Fibroblast of upper back skin (primary cell): ENCODE measurements around the gene SH3RF3.

Experiments used
- DNase-seq: peaks from one replicate; pipeline ENCODE4 v3.0.0-alpha.2; 2013

SH3RF3 gene

GRCh38 chr2:109185338-109185737, 56.3 kb downstream of the SH3RF3 start:
- no peak for DNase-seq

- DNase-seq = no peak
Observed at GRCh38 chr2:109185821-109186570, 57.0 kb downstream of the SH3RF3 start.

- no peak for DNase-seq
Observed at GRCh38 chr2:109186656-109187250, 57.7 kb downstream of the SH3RF3 start.

GRCh38 chr2:109187711-109188495, 58.9 kb downstream of the SH3RF3 start:
- DNase-seq = no peak

GRCh38 chr2:109188496-109188890, 59.5 kb downstream of the SH3RF3 start:
- no peak for DNase-seq

GRCh38 chr2:109188898-109189297, 59.9 kb downstream of the SH3RF3 start:
- no peak for DNase-seq

GRCh38 chr2:109189751-109190150, 60.7 kb downstream of the SH3RF3 start:
- DNase-seq = no peak

- DNase-seq = no peak
Observed at GRCh38 chr2:109193807-109194619, 65.0 kb downstream of the SH3RF3 start.

GRCh38 chr2:109194620-109194937, 65.6 kb downstream of the SH3RF3 start:
- no peak for DNase-seq

GRCh38 chr2:109195193-109196045, 66.4 kb downstream of the SH3RF3 start:
- DNase-seq = no peak

GRCh38 chr2:109196081-109196875, 67.3 kb downstream of the SH3RF3 start:
- no peak for DNase-seq

- no peak for DNase-seq
Observed at GRCh38 chr2:109197491-109198418, 68.8 kb downstream of the SH3RF3 start.

- DNase-seq = no peak
Observed at GRCh38 chr2:109199790-109200189, 70.8 kb downstream of the SH3RF3 start.

GRCh38 chr2:109200616-109201464, 71.8 kb downstream of the SH3RF3 start:
- DNase-seq = no peak

- DNase-seq = no peak
Observed at GRCh38 chr2:109201465-109202327, 72.7 kb downstream of the SH3RF3 start.

- no peak for DNase-seq
Observed at GRCh38 chr2:109202486-109202885, 73.5 kb downstream of the SH3RF3 start.

- DNase-seq = no peak
Observed at GRCh38 chr2:109203246-109204011, 74.4 kb downstream of the SH3RF3 start.
